ENCODE measurements around the gene THAP5.

Gene THAP5, protein sequence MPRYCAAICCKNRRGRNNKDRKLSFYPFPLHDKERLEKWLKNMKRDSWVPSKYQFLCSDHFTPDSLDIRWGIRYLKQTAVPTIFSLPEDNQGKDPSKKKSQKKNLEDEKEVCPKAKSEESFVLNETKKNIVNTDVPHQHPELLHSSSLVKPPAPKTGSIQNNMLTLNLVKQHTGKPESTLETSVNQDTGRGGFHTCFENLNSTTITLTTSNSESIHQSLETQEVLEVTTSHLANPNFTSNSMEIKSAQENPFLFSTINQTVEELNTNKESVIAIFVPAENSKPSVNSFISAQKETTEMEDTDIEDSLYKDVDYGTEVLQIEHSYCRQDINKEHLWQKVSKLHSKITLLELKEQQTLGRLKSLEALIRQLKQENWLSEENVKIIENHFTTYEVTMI

DNA sequence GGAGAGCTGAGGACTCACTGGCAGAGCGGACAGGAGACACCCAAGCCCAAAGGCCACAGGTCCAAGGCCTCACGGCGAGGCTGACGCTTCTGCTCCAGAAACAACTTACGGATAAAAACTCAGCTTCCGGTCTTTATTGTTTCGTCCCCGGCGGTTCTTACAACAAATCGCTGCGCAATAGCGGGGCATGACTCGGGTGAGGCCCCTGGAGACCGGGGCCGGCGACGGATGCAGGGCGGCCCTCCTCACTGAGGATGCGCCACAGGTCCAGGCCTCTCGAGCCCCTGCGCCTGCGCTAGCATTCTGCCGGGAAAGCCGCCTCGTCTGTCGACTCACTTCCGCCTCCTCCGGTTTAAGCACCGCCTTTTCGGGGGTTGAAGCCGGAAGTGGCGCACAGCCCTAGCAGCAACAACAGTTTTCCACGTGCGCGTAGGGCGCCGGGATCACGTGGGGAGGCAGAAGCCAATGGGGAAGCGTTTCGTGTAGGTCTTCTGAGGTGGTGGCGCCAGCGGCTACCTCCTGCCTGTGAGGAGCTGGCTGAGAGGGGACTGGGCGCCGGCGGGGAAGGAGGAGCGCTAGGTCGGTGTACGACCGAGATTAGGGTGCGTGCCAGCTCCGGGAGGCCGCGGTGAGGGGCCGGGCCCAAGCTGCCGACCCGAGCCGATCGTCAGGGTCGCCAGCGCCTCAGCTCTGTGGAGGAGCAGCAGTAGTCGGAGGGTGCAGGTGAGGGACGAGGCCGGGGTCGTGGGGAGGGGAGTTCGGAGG is at the start of gene THAP5, which contains the start of gene DNAJB9:
THAP5 (minus strand) TSS at position 326 of the 765 bp plus-strand sequence; CDS start at position 189, 137 bp downstream.
DNAJB9 (plus strand) TSS at position 494 of the 765 bp plus-strand sequence. CDS start 1,853 bp downstream, outside the sequence.
- DNase-seq (ENCODE audit: low read depth, low spot score), result peak; percentile 99

DNA sequence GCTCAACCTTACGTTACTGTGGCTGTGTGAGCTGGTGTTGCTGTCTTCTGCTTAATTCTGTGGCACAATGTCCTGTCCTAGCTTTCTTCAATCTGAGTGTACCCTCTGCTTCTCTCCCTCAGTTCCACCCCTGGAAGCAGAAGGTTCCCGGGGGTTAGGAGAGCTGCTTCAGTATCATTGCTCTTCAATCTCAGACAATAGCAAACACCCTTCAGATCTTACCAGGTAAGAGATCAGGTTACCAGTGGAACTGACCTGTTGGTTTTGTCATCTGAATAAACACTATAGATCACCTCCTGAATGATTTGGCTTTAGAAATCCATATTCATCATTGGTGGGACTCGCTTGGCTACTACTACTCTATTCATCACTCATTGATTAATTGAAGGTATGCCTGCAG is 48.5 kb upstream of the THAP5 start:
- DNase-seq (ENCODE audit: low read depth, low spot score), result no peak

DNA sequence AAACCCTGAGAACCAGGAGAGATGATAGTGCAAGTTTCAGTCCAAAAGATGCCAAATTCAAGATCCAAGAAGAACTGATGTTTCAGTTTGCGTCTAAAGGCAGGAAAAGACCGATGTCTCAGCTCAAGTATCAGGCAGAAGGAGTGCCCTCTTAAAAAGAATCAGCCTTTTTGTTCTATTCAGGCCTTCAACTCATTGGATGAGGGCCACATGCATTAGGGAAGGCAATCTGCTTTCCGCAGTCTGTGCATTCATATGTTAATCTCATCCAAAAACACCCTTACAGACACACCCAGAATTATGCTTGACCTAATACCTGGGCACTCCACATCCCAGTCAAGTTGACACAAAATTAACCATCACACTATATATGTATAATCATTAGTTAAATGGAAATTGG is 45.4 kb upstream of the THAP5 start:
- DNase-seq (ENCODE audit: low read depth, low spot score), result no peak

DNA sequence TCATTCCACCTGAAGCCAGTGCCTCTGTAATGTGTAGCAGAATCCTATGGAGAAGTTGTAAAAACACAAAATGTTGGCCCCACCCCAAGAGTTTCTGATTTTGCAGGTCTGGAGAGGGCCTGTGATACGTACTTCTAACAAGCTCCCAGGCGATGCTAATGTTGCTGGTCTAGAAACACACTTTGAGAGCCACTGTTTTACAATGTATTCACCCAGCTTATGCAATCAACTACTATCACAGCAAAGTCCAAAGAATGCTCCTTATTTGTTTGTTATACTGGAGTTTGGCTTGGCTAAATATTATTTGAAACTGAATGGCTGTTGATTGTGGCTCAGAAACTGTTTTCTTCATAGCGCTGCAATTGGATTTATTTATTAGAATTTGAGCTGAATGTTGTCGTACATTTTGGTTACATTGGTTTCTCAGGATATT is 44.5 kb upstream of the THAP5 start:
- no peak for DNase-seq (ENCODE audit: low read depth, low spot score)

DNA sequence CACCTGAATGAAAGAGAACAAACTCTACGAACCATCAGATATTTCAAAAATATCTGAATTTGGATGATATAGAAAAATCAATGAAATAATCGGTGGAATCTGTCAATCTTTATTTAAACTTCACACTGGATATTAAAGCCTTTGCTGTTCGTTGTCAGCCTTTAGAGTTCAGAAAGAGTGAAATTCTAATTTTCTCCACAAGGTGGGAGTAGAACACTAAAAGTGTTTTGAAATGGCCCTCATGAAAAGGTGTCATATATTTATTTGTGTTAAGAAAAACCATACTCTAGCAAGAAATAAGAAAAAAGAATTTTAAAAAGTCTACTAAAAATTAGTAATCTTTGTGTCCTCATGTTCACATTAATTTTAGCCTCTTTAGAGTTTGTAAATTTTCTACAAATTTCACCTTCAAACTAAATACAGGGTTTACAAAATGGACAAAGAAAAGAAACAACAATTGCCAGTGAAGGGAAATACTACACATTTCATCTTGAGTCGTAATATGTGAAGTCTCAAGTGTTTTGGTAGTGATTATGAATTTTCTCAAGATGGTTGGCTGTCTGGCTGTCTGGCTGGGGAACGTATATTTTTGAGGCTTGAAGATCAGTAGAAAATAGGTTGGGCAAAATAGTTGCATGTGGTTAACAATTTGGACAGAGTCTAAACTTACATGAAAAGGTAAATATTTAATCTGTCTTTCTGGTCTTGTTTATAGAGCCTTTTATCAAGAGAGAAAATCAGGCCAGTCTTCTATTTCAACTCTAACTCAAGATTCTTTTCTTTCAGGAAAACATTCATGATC is 43.8 kb upstream of the THAP5 start:
- DNase-seq (ENCODE audit: low read depth, low spot score), result peak; percentile 17

DNA sequence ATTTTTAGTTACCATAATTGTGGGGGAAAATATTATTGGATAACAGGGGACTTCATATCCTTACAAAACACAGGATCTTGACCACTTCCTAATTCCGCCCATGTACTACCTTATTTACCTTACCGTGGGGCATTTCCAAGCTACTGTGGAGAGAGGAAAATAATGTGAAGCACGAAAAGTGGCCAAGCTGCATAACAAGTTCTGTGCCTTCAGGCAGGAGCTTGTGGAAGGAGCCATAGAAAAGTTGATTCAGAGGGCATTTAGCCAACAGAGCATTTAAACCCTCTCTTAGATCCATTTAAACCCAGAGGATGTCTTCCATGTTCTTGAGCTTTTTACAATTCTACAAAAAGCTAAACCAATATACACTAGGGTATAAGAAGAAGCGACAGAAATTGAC is 41.8 kb upstream of the THAP5 start:
- DNase-seq (ENCODE audit: low read depth, low spot score), result no peak

DNA sequence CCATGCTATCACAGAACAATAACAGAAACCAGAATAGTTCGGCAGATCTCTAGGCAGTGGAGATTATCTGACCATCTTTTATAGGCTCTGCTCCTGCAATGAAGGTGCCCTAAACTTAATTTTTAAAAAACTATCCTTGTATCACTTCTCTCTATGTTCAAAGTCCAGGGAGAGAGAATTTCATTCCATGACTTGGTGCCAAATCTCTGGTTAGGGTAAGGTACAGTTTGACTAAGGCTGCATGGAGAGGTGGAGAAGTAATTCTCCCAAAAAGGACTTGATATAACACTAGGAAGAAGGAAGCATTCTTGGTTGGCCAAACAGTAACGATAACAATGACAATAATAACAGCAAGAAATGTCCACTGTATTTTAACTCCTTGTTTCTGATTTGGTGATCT is 40.1 kb upstream of the THAP5 start:
- no peak for DNase-seq (ENCODE audit: low read depth, low spot score)

DNA sequence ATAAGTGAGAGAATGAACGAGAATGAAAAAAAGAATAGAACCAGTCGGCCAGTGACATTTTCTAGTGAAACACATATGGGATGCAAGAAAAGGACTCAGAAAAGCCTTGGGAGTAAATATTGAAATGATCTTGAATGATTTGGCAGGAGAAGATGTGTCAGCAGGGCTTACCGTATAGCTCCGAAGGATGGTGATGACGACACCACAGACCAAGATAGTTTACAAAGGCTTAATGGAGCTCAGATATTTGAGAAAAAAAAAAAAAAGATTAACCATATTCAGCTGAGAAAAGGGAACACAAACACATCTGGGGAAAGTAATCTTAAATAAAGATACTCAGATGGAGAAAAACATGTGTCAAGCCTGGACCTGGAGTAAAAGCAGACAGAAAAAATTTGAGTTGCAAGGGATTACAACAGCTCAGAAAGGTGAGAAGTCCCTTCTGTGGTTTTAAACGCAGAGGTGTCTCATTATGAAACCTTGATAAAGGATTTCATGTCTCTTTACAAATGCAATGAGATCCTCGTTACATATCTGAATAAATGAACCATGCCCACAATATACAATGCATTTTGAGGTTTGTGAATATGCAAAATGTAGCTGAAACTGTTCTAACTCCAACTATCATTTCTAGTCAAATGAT is 36.2 kb upstream of the THAP5 start:
- DNase-seq (ENCODE audit: low read depth, low spot score), result no peak

DNA sequence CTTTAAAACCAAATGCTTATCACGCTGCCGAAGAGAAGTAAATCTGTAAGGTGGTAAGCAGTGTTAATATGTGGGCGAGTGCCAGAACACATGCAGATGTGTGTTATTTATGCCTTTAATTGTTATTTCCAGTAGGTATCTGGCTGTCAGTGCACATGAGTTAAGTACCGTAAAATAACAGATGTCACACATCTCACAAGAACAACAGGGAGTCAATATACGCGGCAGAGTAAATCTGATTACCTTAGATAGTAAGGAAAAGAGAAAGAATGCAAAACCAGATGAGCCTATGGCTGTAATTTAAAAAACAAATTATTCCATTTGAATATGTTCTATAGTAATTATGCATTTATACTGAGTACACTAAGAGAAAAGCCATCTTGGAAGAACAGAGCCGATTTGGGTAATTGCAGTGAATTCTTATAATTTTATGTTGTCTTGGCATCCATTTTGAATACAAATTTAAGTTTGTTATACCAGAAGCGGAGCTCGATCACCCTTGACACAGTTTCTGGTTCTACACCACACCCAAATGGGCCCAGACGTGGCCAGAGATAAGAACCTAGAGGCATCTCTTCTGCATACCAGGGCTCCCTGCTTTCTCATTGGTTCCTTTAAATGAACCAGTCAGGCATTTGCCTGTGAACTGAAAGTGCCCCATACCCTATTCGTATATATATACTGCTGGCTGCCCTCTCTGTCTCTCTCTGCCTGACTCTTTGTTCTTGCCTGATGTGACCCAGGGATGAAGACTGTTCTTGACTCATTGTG is 35.0 kb upstream of the THAP5 start:
- no peak for DNase-seq (ENCODE audit: low read depth, low spot score)

DNA sequence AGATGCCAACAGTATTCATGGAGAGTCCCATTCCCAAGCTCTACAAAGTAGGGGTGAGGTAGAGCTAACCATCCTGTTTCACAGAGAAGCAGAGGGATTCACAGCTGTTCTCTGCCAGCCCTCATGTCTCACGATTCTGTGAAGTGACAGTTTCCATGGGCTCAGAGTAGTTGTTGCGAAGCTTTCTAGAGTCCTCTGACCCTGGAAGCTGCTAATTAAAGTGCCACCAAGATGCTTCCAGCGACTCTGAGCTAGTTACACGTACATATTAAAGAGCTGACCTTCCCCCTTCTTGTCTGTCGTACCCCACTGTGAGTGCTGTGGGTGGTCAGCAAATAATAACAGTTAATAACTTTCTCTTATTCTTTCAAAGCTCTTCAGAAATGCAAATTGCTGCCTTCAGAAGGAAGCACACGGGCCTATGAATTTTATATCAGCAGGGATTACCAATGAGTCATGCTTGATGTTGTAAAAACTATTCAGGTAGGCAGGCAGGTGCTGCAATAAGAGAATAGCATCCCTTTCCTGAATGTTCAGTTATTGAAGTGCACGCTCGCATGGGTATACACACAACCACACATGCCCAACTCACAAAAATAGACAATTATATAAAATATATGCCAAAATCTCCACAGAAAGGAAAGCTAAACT is 34.3 kb upstream of the THAP5 start:
- DNase-seq (ENCODE audit: low read depth, low spot score), result no peak

DNA sequence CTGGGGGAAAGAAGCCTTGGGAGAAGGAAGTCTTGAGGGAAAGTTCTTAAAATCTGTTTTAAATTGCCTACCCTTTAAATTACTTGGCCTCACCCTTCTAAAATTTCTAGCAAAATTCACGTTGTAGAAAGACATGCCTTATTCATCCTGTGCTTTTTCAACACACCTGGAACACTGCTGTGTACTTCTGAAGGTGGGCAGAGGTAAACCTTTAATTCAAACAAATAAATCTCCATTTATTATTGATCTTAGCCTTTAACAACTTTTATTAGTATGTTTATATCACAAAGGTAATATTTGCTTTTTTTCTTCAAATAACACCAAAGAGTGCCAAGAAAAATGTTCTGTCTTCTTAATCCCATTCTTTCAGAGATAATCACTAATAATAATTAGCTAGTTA is 30.9 kb upstream of the THAP5 start:
- no peak for DNase-seq (ENCODE audit: low read depth, low spot score)

DNA sequence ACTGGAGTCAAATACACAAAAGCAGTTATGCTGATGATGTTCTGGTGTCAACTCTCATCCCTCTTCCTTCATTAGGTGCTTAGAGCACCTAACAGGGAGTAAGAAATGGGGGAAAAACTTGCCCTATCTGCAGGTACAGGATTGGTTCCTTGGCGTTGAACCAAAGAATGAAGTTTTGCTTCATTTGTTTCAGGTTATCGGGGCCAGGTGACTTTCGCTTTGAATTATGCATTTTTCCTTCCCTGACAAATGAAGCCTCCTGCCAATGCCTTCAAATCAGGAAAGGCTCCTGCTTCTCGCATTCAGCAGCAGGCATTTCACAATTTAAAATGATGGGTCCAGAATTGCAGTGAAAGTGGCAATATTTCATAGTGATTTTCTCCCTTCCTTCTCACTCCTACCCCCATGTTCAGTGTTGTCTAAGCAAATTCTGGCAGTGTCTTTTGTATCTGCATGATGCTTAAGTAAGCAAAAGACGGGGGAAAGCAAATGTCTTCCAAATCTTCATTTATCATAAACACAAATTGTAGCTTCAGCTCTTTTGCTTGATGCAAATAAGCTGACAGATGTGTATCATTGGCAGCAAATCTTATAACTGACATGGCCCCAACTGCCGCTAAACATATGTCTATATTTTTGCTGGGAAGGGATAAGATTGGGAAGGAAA is 29.5 kb upstream of the THAP5 start:
- DNase-seq (ENCODE audit: low read depth, low spot score), result no peak

DNA sequence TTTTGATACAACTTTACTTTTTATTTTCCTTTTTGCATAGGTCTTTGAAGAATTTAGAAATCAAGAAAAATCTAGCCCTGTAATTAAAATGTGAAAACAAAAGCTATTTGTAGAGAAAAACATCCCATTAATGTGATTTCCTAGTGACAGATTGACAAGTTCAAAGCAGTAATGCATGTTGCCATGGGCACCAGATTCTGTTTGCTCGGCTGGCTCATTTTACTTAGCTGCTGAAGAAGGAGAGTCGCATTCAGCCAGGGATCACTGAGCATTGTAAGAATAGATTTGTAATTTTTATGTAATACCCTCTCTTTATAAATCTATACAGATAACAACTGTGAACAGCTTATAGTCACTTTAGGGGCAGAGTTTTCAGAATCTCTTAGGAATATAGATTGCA is 28.6 kb upstream of the THAP5 start:
- no peak for DNase-seq (ENCODE audit: low read depth, low spot score)

DNA sequence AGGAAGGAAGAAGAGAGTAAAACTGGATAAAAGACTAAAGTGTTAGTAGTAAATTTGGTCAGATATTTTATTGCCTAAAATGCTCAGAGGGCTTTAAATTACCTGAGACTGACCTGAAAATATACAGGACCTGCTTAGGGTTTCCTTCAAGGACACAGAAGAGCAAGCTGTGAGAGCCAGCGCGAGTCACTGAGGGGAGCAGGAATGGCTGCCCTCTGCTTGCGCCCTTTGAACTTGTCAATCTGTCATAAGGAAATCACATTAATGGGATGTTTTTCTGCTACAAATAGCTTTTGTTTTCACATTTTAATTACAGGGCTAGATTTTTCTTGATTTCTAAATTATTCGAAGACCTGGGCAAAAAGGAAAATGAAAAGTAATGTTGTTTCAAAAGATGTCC is 27.1 kb upstream of the THAP5 start:
- DNase-seq (ENCODE audit: low read depth, low spot score), result no peak

DNA sequence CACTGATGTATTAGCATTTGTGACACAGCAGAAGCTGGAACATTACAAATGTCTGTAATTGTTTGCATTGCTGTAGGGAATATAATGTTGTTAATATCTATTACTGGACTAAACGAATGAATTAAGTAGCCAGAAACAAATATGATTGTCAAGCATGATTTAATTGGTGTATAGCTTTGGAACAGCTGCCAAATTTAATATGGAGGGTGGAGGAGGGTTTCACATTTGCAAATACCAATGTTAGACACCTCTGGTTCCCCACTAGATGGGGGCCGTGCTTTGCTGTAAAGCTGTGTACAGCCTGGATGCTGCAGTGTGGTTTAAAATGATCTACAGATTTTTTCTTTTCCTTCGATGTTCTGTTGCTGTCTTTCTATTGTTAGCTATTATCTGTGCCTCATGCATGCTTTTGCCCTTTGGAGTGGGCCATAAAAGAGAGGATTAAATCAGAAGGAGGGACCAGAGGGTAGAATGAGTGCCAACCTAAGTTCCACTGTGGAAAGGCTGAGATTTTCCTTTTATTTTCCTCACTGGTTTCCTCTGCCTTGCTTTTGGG is 23.2 kb upstream of the THAP5 start:
- no peak for DNase-seq (ENCODE audit: low read depth, low spot score)

DNA sequence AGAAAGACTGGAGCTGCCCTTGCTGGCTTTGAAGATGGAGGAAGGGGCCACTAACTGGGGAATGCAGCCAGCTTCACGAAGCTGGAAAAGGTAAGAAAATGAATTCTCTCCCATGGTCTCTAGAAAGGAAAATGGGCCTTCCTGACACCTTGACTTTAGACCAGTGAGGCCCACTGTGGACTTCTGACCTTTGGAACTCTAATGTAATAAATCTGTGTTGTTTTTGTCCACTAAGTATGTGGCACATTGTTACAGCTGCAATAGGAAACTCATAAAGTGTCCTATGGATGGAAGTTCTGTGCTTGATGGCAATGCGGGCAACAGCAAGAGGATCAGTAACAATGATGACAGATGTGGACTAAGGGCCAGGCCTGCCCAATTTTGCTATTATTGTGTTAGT is 21.1 kb upstream of the THAP5 start:
- no peak for DNase-seq (ENCODE audit: low read depth, low spot score)

DNA sequence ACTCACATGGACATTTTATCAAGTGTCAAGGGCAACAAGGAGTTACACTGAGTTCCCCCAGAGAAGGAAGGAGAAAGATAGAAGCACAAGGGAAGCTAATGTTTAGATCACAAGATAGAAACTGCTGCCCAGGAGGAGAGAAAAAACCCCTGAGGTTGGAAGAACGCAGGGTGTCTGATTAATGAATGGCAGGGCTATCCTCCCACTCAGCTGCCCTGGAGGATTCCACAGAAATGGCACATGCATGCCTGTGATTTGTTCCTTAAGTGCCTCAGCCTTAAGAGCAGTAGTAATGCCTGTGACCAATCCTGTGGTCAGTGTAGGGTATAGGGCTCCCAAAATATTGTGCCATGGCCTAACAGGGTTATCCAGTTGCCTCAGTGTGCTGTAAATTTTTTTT is 20.4 kb upstream of the THAP5 start:
- DNase-seq (ENCODE audit: low read depth, low spot score), result no peak

DNA sequence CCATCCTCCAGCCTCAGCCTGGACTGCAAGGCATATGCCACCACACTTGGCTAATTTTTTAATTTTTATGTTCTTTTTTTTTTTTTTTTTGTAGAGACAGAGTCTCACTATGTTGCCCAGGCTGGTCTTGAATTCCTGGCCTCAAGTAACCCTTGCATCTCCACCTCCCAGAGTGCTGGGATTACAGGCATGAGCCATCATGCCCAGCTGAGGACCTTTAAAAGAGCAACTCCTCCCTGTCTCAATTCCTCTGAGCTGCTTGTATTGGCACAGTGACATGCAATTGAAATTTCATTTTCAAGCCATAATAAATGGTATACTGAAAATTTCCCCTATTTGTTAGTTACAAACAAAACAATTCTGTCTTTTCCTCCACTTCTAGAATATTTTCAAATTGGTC is 19.7 kb upstream of the THAP5 start:
- no peak for DNase-seq (ENCODE audit: low read depth, low spot score)

DNA sequence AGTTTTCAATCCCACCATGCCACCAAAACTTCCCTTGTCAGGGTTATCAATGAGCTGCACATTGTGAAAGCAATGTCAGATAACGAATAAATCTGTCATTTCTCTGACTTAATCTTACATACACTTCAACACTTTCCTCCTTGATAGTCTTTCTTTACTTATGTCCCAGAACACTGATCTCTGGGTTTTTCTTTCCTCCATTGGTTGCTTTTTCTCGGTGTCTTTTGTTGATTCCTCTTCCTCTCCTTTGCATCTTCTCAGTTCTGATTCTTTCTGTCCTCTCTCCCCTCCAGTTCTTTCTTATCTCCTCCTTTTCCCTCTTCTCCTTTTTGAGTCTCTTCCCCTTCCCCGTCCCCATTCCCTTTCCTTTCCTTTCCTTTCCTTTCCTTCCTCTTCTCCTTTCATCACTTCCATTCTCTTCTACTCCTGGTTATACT is 16.8 kb upstream of the THAP5 start:
- DNase-seq (ENCODE audit: low read depth, low spot score), result no peak

Data from smooth muscle cell of the brain vasculature (primary cell).